Keratinocyte (primary cell): Measurements from ENCODE around the gene LNPEP. TPM values are rescaled to one million over a fixed set of nuclear protein-coding genes. Genes with fewer than 3 reads are reported as not detected.

Experiments used
- DNase-seq: peaks from one replicate; pipeline ENCODE4 v3.0.0-alpha.2; 2011; ENCODE audit warnings: low read depth, missing footprints, low spot score
- FAIRE-seq: peaks from 2 replicates; lab custom pipeline; 2011; peaks lifted over from hg19 to GRCh38; lab: Jason Lieb, UNC
- H2AFZ ChIP-seq: 2 replicates; pipeline ENCODE4 v1.6.0; 2012; ENCODE audit warnings: low read length, control low read depth, inconsistent platforms; ENCODE audit not compliant: control insufficient read depth
- H3K27ac ChIP-seq: 2 replicates; pipeline ENCODE4 v1.5.1; 2011; ENCODE audit warnings: low read length; ENCODE audit not compliant: control insufficient read depth, insufficient read depth
- H3K27me3 ChIP-seq: 3 replicates; pipeline ENCODE4 v1.6.0; 2011; ENCODE audit warnings: low read length; ENCODE audit not compliant: control insufficient read depth, insufficient read depth; ENCODE audit errors: extremely low read depth
- H3K36me3 ChIP-seq, 2 experiments: 2 replicates in 1 of 2; 3 replicates in 1 of 2; pipeline ENCODE4 v1.5.1; 2011; ENCODE audit warnings: low read length in 2 of 2, mild to moderate bottlenecking in 1 of 2; ENCODE audit not compliant: control insufficient read depth in 2 of 2, insufficient read depth in 2 of 2; ENCODE audit errors: extremely low read depth in 1 of 2
- H3K4me1 ChIP-seq: 3 replicates; pipeline ENCODE4 v1.5.1; 2011; ENCODE audit warnings: low read length; ENCODE audit not compliant: control insufficient read depth, insufficient read depth; ENCODE audit errors: extremely low read depth
- H3K4me2 ChIP-seq: 3 replicates; pipeline ENCODE4 v1.6.0; 2011; ENCODE audit warnings: low read depth, low read length; ENCODE audit not compliant: control insufficient read depth, insufficient read depth; ENCODE audit errors: extremely low read depth
- H3K4me3 ChIP-seq, 3 experiments: fragments of 200-600 bp in 1 of 3; sonication (generic) in 1 of 3; 2 replicates in 2 of 3; 3 replicates in 1 of 3; pipeline ENCODE4 v1.5.1; 2011 to 2016; ENCODE audit warnings: low read length in 3 of 3, mild to moderate bottlenecking in 3 of 3, control low read depth in 2 of 3, inconsistent platforms in 1 of 3, low read depth in 1 of 3, mixed read lengths in 1 of 3, mixed run types in 1 of 3, moderate library complexity in 1 of 3; ENCODE audit not compliant: control insufficient read depth in 2 of 3, insufficient read depth in 2 of 3; ENCODE audit errors: extremely low read depth in 1 of 3
- H3K79me2 ChIP-seq: 2 replicates; pipeline ENCODE4 v1.6.0; 2012; ENCODE audit warnings: low read length; ENCODE audit not compliant: control insufficient read depth, insufficient read depth
- H3K9ac ChIP-seq: 3 replicates; pipeline ENCODE4 v1.6.0; 2011; ENCODE audit warnings: low read length; ENCODE audit not compliant: control insufficient read depth, insufficient read depth; ENCODE audit errors: extremely low read depth
- H3K9me1 ChIP-seq: 3 replicates; pipeline ENCODE4 v1.6.0; 2011; ENCODE audit warnings: low read length; ENCODE audit not compliant: control insufficient read depth, insufficient read depth; ENCODE audit errors: extremely low read depth
- H3K9me3 ChIP-seq: 2 replicates; pipeline ENCODE4 v1.5.1; 2012; ENCODE audit warnings: low read depth, low read length; ENCODE audit not compliant: control insufficient read depth
- H4K20me1 ChIP-seq: 3 replicates; pipeline ENCODE4 v1.6.0; 2011; ENCODE audit warnings: low read length; ENCODE audit not compliant: control insufficient read depth, insufficient read depth; ENCODE audit errors: extremely low read depth
- CTCF ChIP-seq, 3 experiments: IDR thresholded peaks in 1 of 3; conservative IDR thresholded peaks in 1 of 3; optimal IDR thresholded peaks in 1 of 3; 2 replicates in 2 of 3; 3 replicates in 1 of 3; pipeline versions ENCODE3 to v1.5.1; 2011; ENCODE audit warnings: low read length in 3 of 3, mild to moderate bottlenecking in 3 of 3, moderate library complexity in 2 of 3, control low read depth in 1 of 3, inconsistent platforms in 1 of 3; ENCODE audit not compliant: insufficient read depth in 2 of 3; ENCODE audit errors: extremely low read depth in 1 of 3
- EZH2 ChIP-seq: IDR thresholded peaks from one replicate; pipeline ENCODE4 v1.6.1; 2012; ENCODE audit warnings: inconsistent platforms, mild to moderate bottlenecking, low read length, moderate library complexity
- dilution Hi-C: fragments of 300-500 bp; cut with MboI; formaldehyde crosslinking; loops from one replicate; pipeline ENCODE4 v1.7.0; 2020; ENCODE audit warnings: low sequenced_read_pairs; ENCODE audit not compliant: extremely low pct_ligation_motif_present
- polyA plus RNA-seq, 5 experiments: library from polyadenylated mRNA; depleted of rRNA in 3 of 5; stranded (reverse) in 3 of 5; stranded (forward) in 1 of 5; unstranded in 1 of 5; fragments of >200 nt; gene quantifications; 1 replicate in 1 of 5; 2 replicates in 3 of 5; 3 replicates in 1 of 5; pipeline versions ENCODE4 v1.2.1 to v1.2.3, GENCODE V29; 2011 to 2012; ENCODE audit warnings: missing spikeins in 2 of 5, low read depth in 1 of 5, low replicate concordance in 1 of 5

LNPEP gene
- polyA plus RNA-seq, 1 donor (not counting 4 experiments of a cell fraction or from before 2014, with no cell fraction given): 26.6 TPM

- no peak overlapping the region for H3K9ac ChIP-seq
- H3K27ac ChIP-seq: no peak overlapping the region
- no peak overlapping the region for H3K4me3 ChIP-seq
- no peak overlapping the region for H2AFZ ChIP-seq
- no peaks in the 10 kb centered on the region for H3K9me1 ChIP-seq
- no peaks in the 10 kb centered on the region for H3K9me3 ChIP-seq
- FAIRE-seq (no peak), DNase-seq (no peak)
- H3K36me3 ChIP-seq: peaks cover 6 to 8% of the 10 kb centered on the region in 2 experiments
- H3K27me3 ChIP-seq: no peaks in the 10 kb centered on the region
- TF ChIP-seq EZH2 (no peak), CTCF (optimal IDR thresholded peaks at IDR 0.05 in 1 of 3, IDR thresholded peaks at IDR 0.05 in 1 of 3, conservative IDR thresholded peaks at IDR 0.05 in 1 of 3; ENCODE audit: extremely low read depth in 1 of 3, insufficient read depth in 2 of 3, low read length in 3 of 3) (no peak)
- H3K4me1 ChIP-seq: no peaks in the 10 kb centered on the region
- no peaks in the 10 kb centered on the region for H3K79me2 ChIP-seq
- no peak overlapping the region for H3K4me2 ChIP-seq
- no peaks in the 10 kb centered on the region for H4K20me1 ChIP-seq
- dilution Hi-C loops: no loop called here
Measured at GRCh38 chr5:97004423-97005060, 68.7 kb downstream of the LNPEP start.

GRCh38 chr5:97006454-97007060, 70.7 kb downstream of the LNPEP start:
- no peaks in the 10 kb centered on the region for H3K9me1 ChIP-seq
- no peaks in the 10 kb centered on the region for H3K79me2 ChIP-seq
- TF ChIP-seq CTCF (optimal IDR thresholded peaks at IDR 0.05 in 1 of 3, IDR thresholded peaks at IDR 0.05 in 1 of 3, conservative IDR thresholded peaks at IDR 0.05 in 1 of 3; ENCODE audit: extremely low read depth in 1 of 3, insufficient read depth in 2 of 3, low read length in 3 of 3): no peak
- no peak for TF ChIP-seq EZH2
- no peaks in the 10 kb centered on the region for H3K4me1 ChIP-seq
- dilution Hi-C loops: no loop called here
- no peak overlapping the region for H3K9ac ChIP-seq
- H3K36me3 ChIP-seq: peaks cover 0 to 4% of the 10 kb centered on the region in 2 experiments
- FAIRE-seq: no peak
- no peak overlapping the region for H3K4me2 ChIP-seq
- no peaks in the 10 kb centered on the region for H3K9me3 ChIP-seq
- H4K20me1 ChIP-seq: no peaks in the 10 kb centered on the region
- H3K4me3 ChIP-seq: no peak overlapping the region
- no peak overlapping the region for H2AFZ ChIP-seq
- no peaks in the 10 kb centered on the region for H3K27me3 ChIP-seq
- DNase-seq: no peak
- H3K27ac ChIP-seq: no peak overlapping the region
